NCI-H2196 (cell line): ENCODE measurements around the gene PA2G4.
"Not testable (repeated sequence)": the region's sequence is repeated elsewhere in the genome, so short reads cannot be mapped to it uniquely, and the experiment has no call there.

ENCODE experiments used
- DNase-seq: peaks from one replicate; lab custom pipeline; 2025; ENCODE audit not compliant: unreplicated experiment; lab: John Stamatoyannopoulos, UW

PA2G4 gene

DNA sequence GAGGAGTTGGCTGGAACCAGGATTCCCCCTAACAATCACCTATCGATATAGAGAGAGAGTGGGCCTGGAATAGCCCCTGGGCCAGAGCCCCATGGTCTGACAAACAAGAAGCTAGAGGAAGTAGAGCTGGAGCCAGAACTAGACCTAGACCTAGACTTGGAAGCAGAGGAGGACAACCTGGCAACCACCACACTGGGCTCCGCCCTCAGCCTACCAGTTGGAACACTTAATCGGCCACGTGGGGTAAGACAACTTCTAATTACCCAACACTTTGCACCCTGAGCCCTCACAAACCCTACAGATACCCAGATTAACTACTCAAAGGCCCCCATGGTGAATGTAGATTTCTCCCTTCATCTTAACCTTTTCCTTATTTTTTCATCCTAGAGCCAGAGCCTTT, 4.6 kb upstream of the PA2G4 start:
- no peak for DNase-seq

DNA sequence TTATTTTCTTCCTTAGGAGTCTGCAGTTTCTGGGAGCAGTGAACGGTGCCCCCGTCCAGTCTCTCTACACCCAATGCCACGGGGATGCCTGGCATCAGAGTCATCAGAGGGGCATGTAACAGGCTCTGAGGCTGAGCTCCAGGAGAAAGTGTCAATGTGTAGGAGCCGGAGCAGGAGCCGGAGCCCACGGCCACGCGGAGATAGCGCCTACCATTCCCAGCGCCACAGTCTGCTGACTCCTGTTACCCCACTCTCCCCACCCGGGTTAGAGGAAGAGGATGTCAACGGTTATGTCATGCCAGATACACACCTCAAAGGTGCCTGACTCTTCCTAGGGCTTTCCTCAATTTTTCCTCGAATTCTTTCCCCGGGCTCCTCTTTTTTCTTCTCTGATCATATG, 3.3 kb upstream of the PA2G4 start:
- DNase-seq: no peak

- DNase-seq: no peak
Measured at GRCh38 chr12:56102683-56103065, 1.7 kb upstream of the PA2G4 start.

DNA sequence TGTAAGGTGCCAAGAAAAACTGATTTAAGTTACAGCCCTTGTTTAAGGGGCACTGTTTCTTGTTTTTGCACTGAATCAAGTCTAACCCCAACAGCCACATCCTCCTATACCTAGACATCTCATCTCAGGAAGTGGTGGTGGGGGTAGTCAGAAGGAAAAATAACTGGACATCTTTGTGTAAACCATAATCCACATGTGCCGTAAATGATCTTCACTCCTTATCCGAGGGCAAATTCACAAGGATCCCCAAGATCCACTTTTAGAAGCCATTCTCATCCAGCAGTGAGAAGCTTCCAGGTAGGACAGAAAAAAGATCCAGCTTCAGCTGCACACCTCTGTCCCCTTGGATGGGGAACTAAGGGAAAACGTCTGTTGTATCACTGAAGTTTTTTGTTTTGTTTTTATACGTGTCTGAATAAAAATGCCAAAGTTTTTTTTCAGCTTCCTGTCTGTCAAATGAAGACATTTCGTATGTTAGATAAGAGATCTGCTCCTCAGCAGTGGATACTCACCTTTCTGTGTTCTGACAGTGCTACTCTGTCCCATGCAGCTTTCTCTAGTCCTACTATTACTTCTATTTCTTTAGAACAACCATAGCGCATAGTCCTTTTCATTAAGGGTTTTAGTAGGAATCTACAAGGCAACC, 1.2 kb upstream of the PA2G4 start:
- DNase-seq: no peak

DNA sequence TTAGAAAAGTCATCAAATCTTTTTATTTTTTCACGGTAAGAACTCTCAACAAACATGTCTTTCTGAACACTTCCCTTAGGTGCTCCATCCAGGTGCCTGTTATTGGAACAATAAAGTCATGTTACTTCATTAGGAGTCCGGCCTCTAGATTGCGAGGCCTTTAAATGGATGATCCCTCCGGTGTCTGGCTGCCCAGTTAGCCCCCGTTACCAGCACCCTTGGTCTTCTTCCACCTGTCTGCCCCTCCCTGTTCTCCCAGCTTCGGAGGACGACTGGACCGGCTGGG, 593 bp upstream of the PA2G4 start:
- DNase-seq: peak; percentile 77

- no peak for DNase-seq
Measured at GRCh38 chr12:56104815-56105608, 653 bp downstream of the PA2G4 start.

DNA sequence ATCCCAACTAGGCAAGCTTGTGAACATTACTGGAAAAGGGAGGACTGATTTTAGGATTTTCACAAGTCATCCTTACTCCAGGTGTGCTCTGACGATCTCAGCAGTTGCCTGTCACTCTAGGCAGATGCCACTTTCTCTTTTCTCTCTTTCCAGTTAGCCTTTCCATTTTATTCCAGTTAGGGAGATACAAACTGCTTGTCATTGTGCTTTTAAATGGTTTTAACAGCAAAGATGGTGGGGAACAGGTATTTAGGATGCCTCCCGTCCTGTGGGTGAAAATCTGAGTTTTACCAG, 1.2 kb downstream of the PA2G4 start:
- DNase-seq: no peak

DNA sequence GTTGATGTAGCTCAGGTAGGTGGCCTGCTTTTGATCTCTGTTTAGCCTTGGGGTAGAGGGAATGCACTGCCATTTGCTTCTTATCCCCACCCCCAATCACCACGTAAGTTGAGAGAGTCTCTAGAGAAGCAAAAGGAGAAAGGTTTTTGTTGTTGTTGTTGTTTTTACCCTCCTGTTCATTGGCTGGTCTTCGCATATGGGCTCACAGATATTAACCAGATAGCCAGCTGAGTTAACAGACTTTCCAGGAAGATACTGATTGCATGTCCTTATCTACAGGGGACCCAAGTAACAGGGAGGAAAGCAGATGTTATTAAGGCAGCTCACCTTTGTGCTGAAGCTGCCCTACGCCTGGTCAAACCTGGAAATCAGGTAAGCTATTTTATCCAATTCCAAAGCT, 2.9 kb downstream of the PA2G4 start:
- DNase-seq: no peak

GRCh38 chr12:56110571-56110970, 6.2 kb downstream of the PA2G4 start:
- DNase-seq: no peak

GRCh38 chr12:56114084-56114483, 9.7 kb downstream of the PA2G4 start:
- DNase-seq: no peak

DNA sequence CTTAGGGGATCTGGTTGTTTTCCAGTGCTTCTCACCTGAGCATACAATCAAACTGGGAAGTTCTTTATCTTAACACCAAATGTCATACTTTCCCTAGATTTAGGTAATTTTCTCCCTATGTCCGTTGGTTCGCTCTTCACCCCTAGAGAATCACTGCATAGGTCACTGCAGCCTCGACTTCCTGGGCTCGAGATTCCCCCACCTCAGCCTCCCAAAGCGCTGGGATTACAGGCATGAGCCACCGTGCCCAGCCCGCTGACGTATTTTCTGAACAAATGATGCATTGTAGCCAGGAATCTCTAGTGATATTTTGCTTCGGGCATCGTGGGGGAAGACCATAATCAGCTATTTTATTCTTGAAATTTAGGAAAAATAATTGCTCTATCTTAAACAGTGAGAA, 11.0 kb downstream of the PA2G4 start:
- no peak for DNase-seq

- DNase-seq: peak; percentile 95
Measured at GRCh38 chr12:56116267-56117081, 12.1 kb downstream of the PA2G4 start, which contains the start of gene RPL41. TSS of gene RPL41 (plus strand) at chr12:56116633.

DNA sequence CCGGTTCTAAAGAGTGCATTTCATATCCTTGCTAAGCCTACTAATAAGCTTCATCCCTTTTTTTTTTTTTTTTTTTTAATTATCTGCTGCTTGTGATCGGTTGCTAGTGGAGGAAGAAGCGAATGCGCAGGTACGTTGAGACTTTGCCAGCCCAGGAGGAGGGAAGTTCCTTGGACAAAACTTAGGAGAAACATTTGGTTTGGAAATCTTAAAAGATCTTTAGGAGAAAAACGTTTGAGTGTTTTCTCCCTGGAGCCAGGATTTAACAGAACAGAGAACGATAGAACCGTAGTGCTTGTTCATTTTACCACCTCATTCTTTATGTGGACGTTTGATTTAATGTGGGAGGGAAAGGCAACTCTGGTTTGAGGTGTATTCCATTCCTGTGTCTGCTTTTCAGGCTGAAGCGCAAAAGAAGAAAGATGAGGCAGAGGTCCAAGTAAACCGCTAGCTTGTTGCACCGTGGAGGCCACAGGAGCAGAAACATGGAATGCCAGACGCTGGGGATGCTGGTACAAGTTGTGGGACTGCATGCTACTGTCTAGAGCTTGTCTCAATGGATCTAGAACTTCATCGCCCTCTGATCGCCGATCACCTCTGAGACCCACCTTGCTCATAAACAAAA, 12.8 kb downstream of the PA2G4 start:
- DNase-seq: not testable (repeated sequence)

- DNase-seq: peak; percentile 99
Measured at GRCh38 chr12:56117778-56118687, 13.7 kb downstream of the PA2G4 start, which contains the start of gene ZC3H10. TSS of gene ZC3H10 (plus strand) at chr12:56118266. CDS start at chr12:56120563, 2,297 bp downstream.

- no peak for DNase-seq
Measured at GRCh38 chr12:56118688-56119357, 14.5 kb downstream of the PA2G4 start.

- DNase-seq: peak; percentile 85
Measured at GRCh38 chr12:56119361-56119796, 15.0 kb downstream of the PA2G4 start.

DNA sequence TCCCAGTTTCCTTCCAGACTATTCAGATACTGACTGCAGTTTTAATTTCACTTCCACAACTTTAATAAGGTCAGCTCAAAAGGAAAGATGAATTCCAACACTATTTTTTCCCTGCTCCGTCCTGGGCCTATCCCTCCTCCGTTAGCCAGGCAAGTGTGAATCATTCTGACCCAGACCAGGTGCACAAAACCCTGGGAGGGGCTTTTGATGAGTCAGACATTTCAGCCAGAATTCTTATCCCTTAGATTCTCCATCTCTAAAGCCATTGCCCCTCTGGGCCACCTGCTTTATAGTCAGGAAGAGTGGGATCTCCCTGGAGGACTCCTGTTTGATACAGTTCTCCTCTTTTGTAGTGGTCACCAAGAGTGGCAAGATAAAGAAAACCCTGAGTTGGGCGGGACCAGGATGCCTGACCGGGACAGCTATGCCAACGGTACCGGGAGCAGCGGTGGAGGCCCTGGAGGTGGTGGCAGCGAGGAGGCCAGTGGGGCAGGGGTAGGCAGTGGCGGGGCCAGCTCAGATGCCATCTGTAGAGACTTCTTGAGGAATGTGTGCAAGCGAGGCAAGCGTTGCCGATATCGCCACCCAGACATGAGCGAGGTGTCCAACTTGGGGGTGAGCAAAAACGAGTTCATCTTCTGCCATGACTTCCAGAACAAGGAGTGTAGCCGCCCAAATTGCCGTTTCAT, 15.9 kb downstream of the PA2G4 start:
- DNase-seq: no peak

DNA sequence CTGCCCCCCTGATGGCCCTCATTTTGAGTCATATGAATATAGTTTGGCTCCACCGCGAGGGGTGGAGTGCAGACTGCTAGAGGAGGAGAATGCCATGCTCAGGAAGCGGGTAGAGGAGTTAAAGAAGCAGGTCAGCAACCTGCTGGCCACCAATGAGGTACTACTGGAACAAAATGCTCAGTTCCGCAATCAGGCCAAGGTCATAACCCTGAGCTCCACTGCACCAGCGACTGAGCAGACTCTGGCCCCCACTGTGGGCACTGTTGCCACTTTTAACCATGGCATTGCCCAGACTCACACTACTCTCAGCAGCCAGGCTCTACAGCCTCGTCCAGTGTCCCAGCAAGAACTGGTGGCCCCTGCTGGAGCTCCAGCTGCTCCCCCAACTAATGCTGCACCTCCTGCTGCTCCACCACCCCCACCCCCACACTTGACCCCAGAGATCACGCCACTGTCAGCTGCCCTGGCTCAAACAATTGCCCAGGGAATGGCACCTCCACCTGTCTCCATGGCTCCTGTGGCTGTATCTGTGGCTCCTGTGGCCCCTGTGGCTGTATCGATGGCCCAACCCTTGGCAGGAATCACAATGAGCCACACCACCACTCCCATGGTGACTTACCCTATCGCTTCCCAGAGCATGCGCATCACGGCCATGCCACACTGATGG, 17.0 kb downstream of the PA2G4 start:
- DNase-seq: no peak

- DNase-seq: no peak
Measured at GRCh38 chr12:56122637-56123036, 18.3 kb downstream of the PA2G4 start.
